HEK293 (cell line): ENCODE measurements around the gene THBD.

Experiments used
- CTCF ChIA-PET: fragments of 350-600 bp; formaldehyde crosslinking; extraction: SDS; loops from one replicate; lab custom pipeline; 2021; ENCODE audit warnings: antibody characterized with exemption; lab: Yijun Ruan, JAX
- POLR2A ChIA-PET: fragments of 300-600 bp; formaldehyde crosslinking; extraction: SDS; loops from one replicate; lab custom pipeline; 2020; ENCODE audit warnings: antibody characterized with exemption, inconsistent platforms; lab: Yijun Ruan, JAX
- H3K27ac ChIP-seq: fragments of 200-500 bp; sonication (Bioruptor generic); 2 replicates; pipeline ENCODE4 v1.5.1; 2014; ENCODE audit warnings: low read depth, low read length, control low read depth, inconsistent platforms; ENCODE audit errors: extremely low read depth
- H3K36me3 ChIP-seq, 2 experiments: fragments of 200-500 bp in 1 of 2; sonication (Bioruptor generic) in 1 of 2; 1 replicate in 1 of 2; 2 replicates in 1 of 2; pipeline ENCODE4 v1.5.1; 2014 to 2017; ENCODE audit warnings: inconsistent platforms in 2 of 2, low read length in 2 of 2; ENCODE audit not compliant: control insufficient read depth in 2 of 2, insufficient read depth in 1 of 2
- H3K4me1 ChIP-seq: fragments of 200-500 bp; sonication (Bioruptor generic); 2 replicates; pipeline ENCODE4 v1.5.1; 2014; ENCODE audit warnings: mild to moderate bottlenecking, low read length, inconsistent platforms; ENCODE audit not compliant: control insufficient read depth, insufficient read depth
- H3K4me3 ChIP-seq: 2 replicates; pipeline ENCODE4 v1.5.1; 2011; ENCODE audit warnings: low read depth, mild to moderate bottlenecking, control low read depth, low read length, moderate library complexity
- H3K9me3 ChIP-seq: fragments of 200-500 bp; sonication (Bioruptor generic); 2 replicates; pipeline ENCODE4 v1.5.1; 2014; ENCODE audit warnings: low read depth, low read length, inconsistent platforms; ENCODE audit not compliant: control insufficient read depth, insufficient read depth
- BCL11A ChIP-seq: fragments of 450-650 bp; formaldehyde crosslinking; IDR thresholded peaks from 2 replicates; pipeline ENCODE4 v1.5.1; 2016; ENCODE audit warnings: low read depth, missing biosample characterization, missing genetic modification characterization
- FEZF1 ChIP-seq: fragments of 450-650 bp; formaldehyde crosslinking; IDR thresholded peaks from 2 replicates; pipeline ENCODE4 v1.5.1; 2016; ENCODE audit warnings: missing biosample characterization, missing genetic modification characterization
- GLI4 ChIP-seq: fragments of 450-650 bp; formaldehyde crosslinking; IDR thresholded peaks from 2 replicates; pipeline ENCODE4 v1.5.1; 2016; ENCODE audit warnings: missing biosample characterization, missing genetic modification characterization
- GLIS2 ChIP-seq: fragments of 450-650 bp; formaldehyde crosslinking; IDR thresholded peaks from 2 replicates; pipeline ENCODE4 v1.5.1; 2016; ENCODE audit warnings: missing biosample characterization, missing genetic modification characterization
- KLF8 ChIP-seq: fragments of 450-650 bp; formaldehyde crosslinking; IDR thresholded peaks from 2 replicates; pipeline ENCODE4 v1.5.1; 2016; ENCODE audit warnings: missing biosample characterization, missing genetic modification characterization
- MEIS1 ChIP-seq: sonication (generic); formaldehyde crosslinking; IDR thresholded peaks from 2 replicates; pipeline ENCODE4 v1.8.1; 2022; ENCODE audit warnings: missing genetic modification reagents, mild to moderate bottlenecking, borderline replicate concordance
- OSR2 ChIP-seq: fragments of 450-650 bp; formaldehyde crosslinking; IDR thresholded peaks from 2 replicates; pipeline ENCODE4 v1.5.1; 2016; ENCODE audit warnings: missing biosample characterization, missing genetic modification characterization
- OVOL3 ChIP-seq: fragments of 450-650 bp; formaldehyde crosslinking; IDR thresholded peaks from 2 replicates; pipeline ENCODE4 v1.5.1; 2016; ENCODE audit warnings: missing biosample characterization, missing genetic modification characterization
- PRDM10 ChIP-seq: fragments of 450-650 bp; formaldehyde crosslinking; IDR thresholded peaks from 2 replicates; pipeline ENCODE4 v1.5.1; 2016; ENCODE audit warnings: missing biosample characterization, missing genetic modification characterization
- PRDM4 ChIP-seq: fragments of 450-650 bp; formaldehyde crosslinking; IDR thresholded peaks from 2 replicates; pipeline ENCODE4 v1.5.1; 2017; ENCODE audit warnings: missing biosample characterization, missing genetic modification characterization
- PRDM6 ChIP-seq: fragments of 450-650 bp; formaldehyde crosslinking; IDR thresholded peaks from 2 replicates; pipeline ENCODE4 v1.5.1; 2017; ENCODE audit warnings: missing biosample characterization, missing genetic modification characterization
- SALL2 ChIP-seq: fragments of 450-650 bp; formaldehyde crosslinking; IDR thresholded peaks from 2 replicates; pipeline ENCODE4 v1.5.0; 2017; ENCODE audit warnings: missing biosample characterization, mild to moderate bottlenecking, missing genetic modification characterization, borderline replicate concordance
- WT1 ChIP-seq: fragments of 450-650 bp; formaldehyde crosslinking; IDR thresholded peaks from 2 replicates; pipeline ENCODE4 v1.5.1; 2016; ENCODE audit warnings: missing biosample characterization, missing genetic modification characterization
- ZBTB8A ChIP-seq: fragments of 450-650 bp; formaldehyde crosslinking; IDR thresholded peaks from 2 replicates; pipeline ENCODE4 v1.5.1; 2016; ENCODE audit warnings: missing biosample characterization, missing genetic modification characterization
- ZFP41 ChIP-seq: fragments of 450-650 bp; formaldehyde crosslinking; IDR thresholded peaks from 2 replicates; pipeline ENCODE4 v1.5.1; 2016; ENCODE audit warnings: missing biosample characterization, missing genetic modification characterization, borderline replicate concordance
- ZNF24 ChIP-seq: fragments of 450-650 bp; formaldehyde crosslinking; IDR thresholded peaks from 2 replicates; pipeline ENCODE4 v1.5.1; 2016; ENCODE audit warnings: missing biosample characterization, missing genetic modification characterization
- ZNF366 ChIP-seq: fragments of 450-650 bp; formaldehyde crosslinking; conservative IDR thresholded peaks from 2 replicates; pipeline ENCODE4 v1.5.1; 2016; ENCODE audit warnings: missing biosample characterization, missing genetic modification characterization
- ZNF398 ChIP-seq: fragments of 450-650 bp; formaldehyde crosslinking; IDR thresholded peaks from 2 replicates; pipeline ENCODE4 v1.5.1; 2017; ENCODE audit warnings: missing biosample characterization, missing genetic modification characterization
- ZNF449 ChIP-seq: fragments of 450-650 bp; formaldehyde crosslinking; IDR thresholded peaks from 2 replicates; pipeline ENCODE4 v1.5.1; 2017; ENCODE audit warnings: missing biosample characterization, mild to moderate bottlenecking, missing genetic modification characterization, moderate library complexity
- ZNF510 ChIP-seq: fragments of 450-650 bp; formaldehyde crosslinking; IDR thresholded peaks from 2 replicates; pipeline ENCODE4 v1.5.1; 2018; ENCODE audit warnings: mild to moderate bottlenecking, missing genetic modification characterization, missing biosample characterization; ENCODE audit not compliant: insufficient replicate concordance
- ZNF561 ChIP-seq: fragments of 450-650 bp; IDR thresholded peaks from 2 replicates; pipeline ENCODE4 v1.5.1; 2018; ENCODE audit warnings: missing biosample characterization, missing genetic modification characterization, borderline replicate concordance
- ZNF596 ChIP-seq: fragments of 450-650 bp; IDR thresholded peaks from 2 replicates; pipeline ENCODE4 v1.5.0; 2018; ENCODE audit warnings: missing biosample characterization, mild to moderate bottlenecking, missing genetic modification characterization, moderate library complexity
- ZNF629 ChIP-seq: fragments of 450-650 bp; formaldehyde crosslinking; IDR thresholded peaks from 2 replicates; pipeline ENCODE4 v1.5.1; 2017; ENCODE audit warnings: missing biosample characterization, missing genetic modification characterization
- ZSCAN30 ChIP-seq: fragments of 450-650 bp; IDR thresholded peaks from 2 replicates; pipeline ENCODE4 v1.5.1; 2018; ENCODE audit warnings: missing biosample characterization, mild to moderate bottlenecking, missing genetic modification characterization, moderate library complexity

THBD gene

GRCh38 chr20:23037017-23037481 lies 12.4 kb downstream of the THBD start:
- H3K4me3 ChIP-seq, result no peak overlapping the region
- CTCF ChIA-PET, result interaction anchor here (1.6 to 2.7 kb wide), 2 partner anchors 14 to 198 kb away, joined by 4 to 12 read pairs; no protein-coding TSS in a partner anchor
- no peaks in the 10 kb centered on the region for H3K36me3 ChIP-seq
- H3K27ac ChIP-seq, result no peak overlapping the region
- H3K9me3 ChIP-seq, result no peaks in the 10 kb centered on the region
- no peaks in the 10 kb centered on the region; the same call in 1 of the 2 replicates for H3K4me1 ChIP-seq
- POLR2A ChIA-PET, result interaction anchor here (1.0 kb wide), 1 partner anchor 313 kb away, joined by 4 read pairs; the partner anchor contains the start of gene NXT1
- TF ChIP-seq ZNF596 (tag by site-specific recombination) (peak; percentile 49; the same call in 1 of the 2 replicates), GLI4 (tag by site-specific recombination) (no peak), BCL11A (tag by site-specific recombination) (peak; percentile 73; the same call in 1 of the 2 replicates), SALL2 (tag by site-specific recombination) (no peak), ZNF24 (tag by site-specific recombination) (0 out of 2 replicates have a peak, but pooled peaks have one; percentile 38), PRDM4 (tag by site-specific recombination) (peak; percentile 50; the same call in 1 of the 2 replicates), MEIS1 (CRISPR knock-in tag) (no peak), OVOL3 (tag by site-specific recombination) (no peak), ZSCAN30 (tag by site-specific recombination) (peak; percentile 81; the same call in 1 of the 2 replicates), ZNF366 (tag by site-specific recombination) (0 out of 2 replicates have a peak, but pooled peaks have one; percentile 42), FEZF1 (tag by site-specific recombination) (peak; percentile 79), PRDM6 (tag by site-specific recombination) (peak; percentile 96), ZBTB8A (tag by site-specific recombination) (no peak), GLIS2 (tag by site-specific recombination) (peak; percentile 35; the same call in 1 of the 2 replicates), OSR2 (tag by site-specific recombination) (peak; percentile 93), ZNF510 (tag by site-specific recombination) (no peak), ZNF449 (no peak), ZNF398 (no peak; the same call in none of the 2 replicates), ZFP41 (tag by site-specific recombination) (no peak), ZNF629 (tag by site-specific recombination) (peak; percentile 69), WT1 (tag by site-specific recombination) (peak; percentile 48; the same call in 1 of the 2 replicates), PRDM10 (tag by site-specific recombination) (peak; percentile 64), ZNF561 (tag by site-specific recombination) (no peak), KLF8 (tag by site-specific recombination) (peak; percentile 53; the same call in 1 of the 2 replicates)
